Parathyroid adenoma (tissue), 2 donors: ENCODE data around the gene P2RY12.

Source experiments
- H2AFZ ChIP-seq: fragments of 300-600 bp; sonication (generic); one replicate; pipeline ENCODE4 v1.7.0; 2017; ENCODE audit warnings: antibody characterized with exemption, mild to moderate bottlenecking
- H3K27ac ChIP-seq: fragments of 300-600 bp; sonication (generic); one replicate; pipeline ENCODE4 v1.7.0; 2017
- H3K27me3 ChIP-seq: fragments of 300-600 bp; sonication (generic); one replicate; pipeline ENCODE4 v1.7.0; 2017; ENCODE audit warnings: low read length; ENCODE audit not compliant: control insufficient read depth, insufficient read depth
- H3K36me3 ChIP-seq: fragments of 300-600 bp; sonication (generic); one replicate; pipeline ENCODE4 v1.7.0; 2017; ENCODE audit warnings: low read length; ENCODE audit not compliant: control insufficient read depth, insufficient read depth
- H3K4me1 ChIP-seq: fragments of 300-600 bp; sonication (generic); one replicate; pipeline ENCODE4 v1.7.0; 2017; ENCODE audit warnings: control low read depth
- H3K4me2 ChIP-seq: fragments of 300-600 bp; sonication (generic); one replicate; pipeline ENCODE4 v1.7.0; 2017; ENCODE audit warnings: low read length
- H3K4me3 ChIP-seq: fragments of 300-600 bp; sonication (generic); one replicate; pipeline ENCODE4 v1.7.0; 2017; ENCODE audit warnings: low read depth, low read length
- H3K79me2 ChIP-seq: fragments of 300-600 bp; sonication (generic); one replicate; pipeline ENCODE4 v1.7.0; 2017; ENCODE audit warnings: control low read depth
- H3K9ac ChIP-seq: fragments of 300-600 bp; sonication (generic); one replicate; pipeline ENCODE4 v1.7.0; 2017; ENCODE audit warnings: mild to moderate bottlenecking
- H3K9me3 ChIP-seq: fragments of 300-600 bp; sonication (generic); one replicate; pipeline ENCODE4 v1.7.0; 2017; ENCODE audit warnings: low read length; ENCODE audit not compliant: control insufficient read depth
- TF ChIP-seq, protein P1 (sequence below): fragments of 300-600 bp; sonication (generic); IDR thresholded peaks from one replicate; pipeline ENCODE4 v1.7.0; 2017; ENCODE audit warnings: antibody characterized with exemption, mild to moderate bottlenecking
- donor health status: primary hyperparathyroidism.

Gene P2RY12

DNA sequence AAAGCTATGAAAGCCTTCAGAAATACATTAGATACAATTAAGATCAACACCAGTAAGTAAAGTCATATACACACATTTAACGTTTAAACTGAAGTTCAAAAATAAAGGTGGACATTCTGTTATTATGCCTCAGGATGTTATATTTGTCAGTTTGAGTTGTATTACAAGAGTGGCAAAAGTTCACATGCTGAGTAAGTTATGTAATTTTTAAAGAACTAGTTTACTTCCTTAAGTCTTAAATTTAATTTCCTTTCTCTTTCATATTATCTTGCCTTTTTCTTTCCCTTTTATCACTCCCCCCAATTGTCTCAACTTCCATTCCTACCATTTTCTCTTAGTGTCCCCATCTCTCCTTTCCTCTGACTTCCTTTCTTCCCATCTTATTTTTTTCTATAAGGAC is 63.0 kb downstream of the P2RY12 start:
- Histone ChIP-seq H3K4me3 (no peak overlapping the region), H3K9ac (no peak overlapping the region), H2AFZ (no peak overlapping the region), H3K4me2 (no peak overlapping the region), H3K27me3 (no peaks in the 10 kb centered on the region), H3K27ac (no peak overlapping the region), H3K79me2 (no peaks in the 10 kb centered on the region), H3K4me1 (no peaks in the 10 kb centered on the region), H3K9me3 (no peaks in the 10 kb centered on the region), H3K36me3 (no peaks in the 10 kb centered on the region)
- TF ChIP-seq, protein P1, sequence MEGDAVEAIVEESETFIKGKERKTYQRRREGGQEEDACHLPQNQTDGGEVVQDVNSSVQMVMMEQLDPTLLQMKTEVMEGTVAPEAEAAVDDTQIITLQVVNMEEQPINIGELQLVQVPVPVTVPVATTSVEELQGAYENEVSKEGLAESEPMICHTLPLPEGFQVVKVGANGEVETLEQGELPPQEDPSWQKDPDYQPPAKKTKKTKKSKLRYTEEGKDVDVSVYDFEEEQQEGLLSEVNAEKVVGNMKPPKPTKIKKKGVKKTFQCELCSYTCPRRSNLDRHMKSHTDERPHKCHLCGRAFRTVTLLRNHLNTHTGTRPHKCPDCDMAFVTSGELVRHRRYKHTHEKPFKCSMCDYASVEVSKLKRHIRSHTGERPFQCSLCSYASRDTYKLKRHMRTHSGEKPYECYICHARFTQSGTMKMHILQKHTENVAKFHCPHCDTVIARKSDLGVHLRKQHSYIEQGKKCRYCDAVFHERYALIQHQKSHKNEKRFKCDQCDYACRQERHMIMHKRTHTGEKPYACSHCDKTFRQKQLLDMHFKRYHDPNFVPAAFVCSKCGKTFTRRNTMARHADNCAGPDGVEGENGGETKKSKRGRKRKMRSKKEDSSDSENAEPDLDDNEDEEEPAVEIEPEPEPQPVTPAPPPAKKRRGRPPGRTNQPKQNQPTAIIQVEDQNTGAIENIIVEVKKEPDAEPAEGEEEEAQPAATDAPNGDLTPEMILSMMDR: no peak

DNA sequence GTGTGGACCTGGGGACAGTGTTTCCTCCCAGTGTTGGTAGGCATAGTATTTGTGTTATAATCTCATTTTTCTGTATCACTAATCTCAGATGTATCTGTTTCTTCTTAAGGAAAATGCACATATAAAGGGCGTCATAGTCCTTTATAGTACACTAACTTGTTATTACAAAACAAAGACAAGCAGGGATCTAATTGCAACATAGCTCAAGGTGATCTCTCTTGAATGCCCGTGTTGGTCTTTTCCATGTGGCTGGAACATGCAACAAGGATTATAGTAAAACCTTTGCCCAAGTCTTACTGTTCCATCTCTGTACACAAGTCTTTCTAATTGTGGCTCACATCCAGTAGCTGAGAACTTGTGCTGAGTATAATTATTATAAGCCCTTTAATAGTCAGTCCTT is 64.4 kb downstream of the P2RY12 start:
- Histone ChIP-seq H3K9me3 (no peaks in the 10 kb centered on the region), H3K27ac (no peak overlapping the region)
- TF ChIP-seq, protein P1: no peak

DNA sequence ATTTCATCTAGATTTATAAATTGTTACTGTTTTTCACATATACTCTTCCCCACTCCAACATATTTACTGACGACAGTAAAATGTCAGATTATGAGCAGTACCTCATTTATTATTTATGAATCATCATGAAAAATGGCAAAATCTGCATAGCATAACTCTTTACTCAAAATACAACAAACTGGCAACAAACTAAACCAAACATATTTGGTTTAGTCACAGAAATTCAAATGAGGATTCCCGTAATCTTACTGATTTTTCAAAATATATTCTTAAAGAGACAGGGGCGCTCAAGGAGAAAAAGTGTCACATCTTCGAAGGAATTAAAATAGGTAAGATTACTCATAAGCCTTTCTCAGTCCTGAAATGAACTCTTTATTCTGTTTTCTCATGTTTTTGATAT is 64.9 kb downstream of the P2RY12 start:
- no peak overlapping the region for H3K27ac ChIP-seq
- TF ChIP-seq, protein P1: no peak

More for the DNA sequence above, 64.4 kb downstream of the P2RY12 start:
- H3K27me3 ChIP-seq: no peaks in the 10 kb centered on the region
- no peak overlapping the region for H3K4me3 ChIP-seq
- no peaks in the 10 kb centered on the region for H3K4me1 ChIP-seq
- H2AFZ ChIP-seq: no peak overlapping the region
- H3K79me2 ChIP-seq: no peaks in the 10 kb centered on the region
- no peak overlapping the region for H3K4me2 ChIP-seq
- no peak overlapping the region for H3K9ac ChIP-seq
- H3K36me3 ChIP-seq: no peaks in the 10 kb centered on the region

DNA sequence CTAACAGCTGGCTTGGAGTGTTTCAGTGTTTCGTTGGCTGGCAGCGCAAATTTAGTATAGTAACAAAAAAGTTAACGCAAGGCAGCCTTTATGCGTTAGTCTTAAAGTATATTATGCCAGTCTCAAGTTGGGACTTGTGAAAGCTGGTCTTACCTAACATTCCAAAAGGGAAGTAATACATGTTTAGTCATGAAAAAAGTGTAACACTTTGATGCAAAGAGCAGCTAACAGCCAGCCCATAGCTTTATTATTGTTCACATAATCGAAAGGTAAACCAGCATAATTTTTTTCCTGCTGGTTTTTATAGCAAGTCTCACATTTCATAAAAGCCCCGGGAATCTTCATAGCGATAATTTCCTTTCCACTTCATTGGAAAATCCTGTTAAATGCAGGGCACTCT is 65.6 kb downstream of the P2RY12 start:
- Histone ChIP-seq H3K9me3 (no peaks in the 10 kb centered on the region), H3K36me3 (no peaks in the 10 kb centered on the region), H2AFZ (no peak overlapping the region), H3K27me3 (no peaks in the 10 kb centered on the region), H3K27ac (no peak overlapping the region), H3K4me3 (no peak overlapping the region), H3K4me1 (no peaks in the 10 kb centered on the region), H3K9ac (no peak overlapping the region), H3K4me2 (no peak overlapping the region), H3K79me2 (no peaks in the 10 kb centered on the region)
- TF ChIP-seq, protein P1: no peak

More for the DNA sequence above, 64.9 kb downstream of the P2RY12 start:
- Histone ChIP-seq H3K9me3 (no peaks in the 10 kb centered on the region), H3K4me2 (no peak overlapping the region), H3K36me3 (no peaks in the 10 kb centered on the region), H3K79me2 (no peaks in the 10 kb centered on the region), H2AFZ (no peak overlapping the region), H3K27me3 (no peaks in the 10 kb centered on the region), H3K4me3 (no peak overlapping the region), H3K4me1 (no peaks in the 10 kb centered on the region), H3K9ac (no peak overlapping the region)

DNA sequence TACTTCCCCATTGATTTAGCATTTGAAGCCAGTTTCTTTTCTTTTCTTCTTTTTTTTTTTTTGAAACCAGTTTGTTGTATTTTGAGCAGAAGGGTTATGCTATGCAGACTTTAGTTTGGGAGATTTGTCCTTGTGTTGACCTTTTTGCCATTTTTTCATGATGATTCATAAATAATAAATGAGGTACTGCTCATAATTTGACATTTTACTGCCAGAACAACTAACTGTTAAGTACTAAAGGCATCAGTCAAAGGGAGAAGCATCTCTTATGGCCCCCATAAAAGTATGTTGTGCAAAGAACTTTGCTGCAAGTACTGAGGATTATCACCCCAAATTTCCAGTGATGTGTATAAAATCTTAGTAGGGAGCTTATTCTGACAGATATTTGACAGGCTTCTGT is 66.2 kb downstream of the P2RY12 start:
- H3K79me2 ChIP-seq: no peaks in the 10 kb centered on the region
- H3K36me3 ChIP-seq: no peaks in the 10 kb centered on the region
- no peak overlapping the region for H3K4me3 ChIP-seq
- no peaks in the 10 kb centered on the region for H3K9me3 ChIP-seq
- H3K27me3 ChIP-seq: no peaks in the 10 kb centered on the region
- no peak overlapping the region for H3K9ac ChIP-seq
- H3K4me1 ChIP-seq: no peaks in the 10 kb centered on the region
- H2AFZ ChIP-seq: no peak overlapping the region
- H3K27ac ChIP-seq: no peak overlapping the region
- H3K4me2 ChIP-seq: no peak overlapping the region
- TF ChIP-seq, protein P1: no peak
